ENCODE measurements around the gene ZNF597. TPM values are rescaled to one million over a fixed set of nuclear protein-coding genes. Genes with fewer than 3 reads are reported as not detected.

Gene ZNF597
- total RNA-seq, 1 experiment from 2014 or later, result 3.1 TPM

GRCh38 chr16:3454093-3454492 lies 10.8 kb upstream of the ZNF597 start:
- Histone ChIP-seq H3K36me3 (ENCODE audit: insufficient read depth, low read length) (no peaks in the 10 kb centered on the region), H3K9me2 (replicated peaks; ENCODE audit: insufficient read depth, low read length) (no peaks in the 10 kb centered on the region), H3K27me3 (ENCODE audit: low read length) (no peaks in the 10 kb centered on the region), H3K27ac (ENCODE audit: low read length) (no peak overlapping the region), H3K4me2 (ENCODE audit: low read depth, low read length, poor library complexity, severe bottlenecking) (no peak overlapping the region), H3K9me3 (ENCODE audit: low read length) (no peaks in the 10 kb centered on the region), H3K4me3 (ENCODE audit: low read length) (no peak overlapping the region), H2AFZ (ENCODE audit: low read length) (no peak overlapping the region), H3K9ac (ENCODE audit: low read length) (no peak overlapping the region), H3K4me1 (ENCODE audit: low read length) (peaks cover 17% of the 10 kb centered on the region), H3K79me2 (ENCODE audit: low read length) (peaks cover 10% of the 10 kb centered on the region), H4K20me1 (ENCODE audit: insufficient read depth, low read depth, low read length) (peaks cover 5% of the 10 kb centered on the region; the same call in 1 of the 2 replicates)
- DNase-seq, result no peak

GRCh38 chr16:3444032-3444388 lies 706 bp upstream of the ZNF597 start:
- DNase-seq, result peak; percentile 61
- Histone ChIP-seq H3K27me3 (ENCODE audit: low read length) (no peaks in the 10 kb centered on the region), H4K20me1 (ENCODE audit: insufficient read depth, low read depth, low read length) (no peaks in the 10 kb centered on the region), H2AFZ (ENCODE audit: low read length) (no peak overlapping the region), H3K4me2 (ENCODE audit: low read depth, low read length, poor library complexity, severe bottlenecking) (peak overlapping the region; percentile 55), H3K9me2 (replicated peaks; ENCODE audit: insufficient read depth, low read length) (no peaks in the 10 kb centered on the region), H3K79me2 (ENCODE audit: low read length) (peaks cover 27% of the 10 kb centered on the region), H3K36me3 (ENCODE audit: insufficient read depth, low read length) (peaks cover 7% of the 10 kb centered on the region), H3K9me3 (ENCODE audit: low read length) (no peaks in the 10 kb centered on the region), H3K4me3 (ENCODE audit: low read length) (peak overlapping the region; percentile 68), H3K4me1 (ENCODE audit: low read length) (peaks cover 9% of the 10 kb centered on the region; the same call in 1 of the 2 replicates), H3K27ac (ENCODE audit: low read length) (no peak overlapping the region), H3K9ac (ENCODE audit: low read length) (peak overlapping the region; percentile 68)

- Histone ChIP-seq H3K27ac (ENCODE audit: low read length) (no peak overlapping the region), H2AFZ (ENCODE audit: low read length) (no peak overlapping the region), H3K36me3 (ENCODE audit: insufficient read depth, low read length) (no peaks in the 10 kb centered on the region), H3K27me3 (ENCODE audit: low read length) (no peaks in the 10 kb centered on the region), H3K9me2 (replicated peaks; ENCODE audit: insufficient read depth, low read length) (no peaks in the 10 kb centered on the region), H3K79me2 (ENCODE audit: low read length) (peaks cover 16% of the 10 kb centered on the region), H3K9ac (ENCODE audit: low read length) (no peak overlapping the region), H3K4me2 (ENCODE audit: low read depth, low read length, poor library complexity, severe bottlenecking) (no peak overlapping the region), H4K20me1 (ENCODE audit: insufficient read depth, low read depth, low read length) (no peaks in the 10 kb centered on the region), H3K9me3 (ENCODE audit: low read length) (no peaks in the 10 kb centered on the region), H3K4me3 (ENCODE audit: low read length) (no peak overlapping the region), H3K4me1 (ENCODE audit: low read length) (peaks cover 6% of the 10 kb centered on the region; the same call in 1 of the 2 replicates)
- no peak for DNase-seq
Observed at GRCh38 chr16:3439637-3440036, 3.7 kb downstream of the ZNF597 start.

- H3K9me2 ChIP-seq (replicated peaks; ENCODE audit: insufficient read depth, low read length), result no peaks in the 10 kb centered on the region
- no peak overlapping the region for H3K27ac ChIP-seq (ENCODE audit: low read length)
- H3K9me3 ChIP-seq (ENCODE audit: low read length), result no peaks in the 10 kb centered on the region
- no peaks in the 10 kb centered on the region for H4K20me1 ChIP-seq (ENCODE audit: insufficient read depth, low read depth, low read length)
- no peak overlapping the region for H3K9ac ChIP-seq (ENCODE audit: low read length)
- no peaks in the 10 kb centered on the region for H3K79me2 ChIP-seq (ENCODE audit: low read length)
- H3K27me3 ChIP-seq (ENCODE audit: low read length), result no peaks in the 10 kb centered on the region
- no peak for DNase-seq
- no peaks in the 10 kb centered on the region; the same call in 1 of the 2 replicates for H3K4me1 ChIP-seq (ENCODE audit: low read length)
- no peak overlapping the region for H3K4me3 ChIP-seq (ENCODE audit: low read length)
- H3K4me2 ChIP-seq (ENCODE audit: low read depth, low read length, poor library complexity, severe bottlenecking), result no peak overlapping the region
- no peak overlapping the region for H2AFZ ChIP-seq (ENCODE audit: low read length)
- H3K36me3 ChIP-seq (ENCODE audit: insufficient read depth, low read length), result no peaks in the 10 kb centered on the region
Observed at GRCh38 chr16:3434373-3434772, 8.9 kb downstream of the ZNF597 start.

- Histone ChIP-seq H3K9me3 (ENCODE audit: low read length) (no peaks in the 10 kb centered on the region), H3K36me3 (ENCODE audit: insufficient read depth, low read length) (no peaks in the 10 kb centered on the region), H3K9me2 (replicated peaks; ENCODE audit: insufficient read depth, low read length) (no peaks in the 10 kb centered on the region), H3K4me1 (ENCODE audit: low read length) (no peaks in the 10 kb centered on the region; the same call in 1 of the 2 replicates), H3K79me2 (ENCODE audit: low read length) (no peaks in the 10 kb centered on the region), H3K27ac (ENCODE audit: low read length) (no peak overlapping the region), H3K9ac (ENCODE audit: low read length) (no peak overlapping the region), H3K4me2 (ENCODE audit: low read depth, low read length, poor library complexity, severe bottlenecking) (no peak overlapping the region), H4K20me1 (ENCODE audit: insufficient read depth, low read depth, low read length) (no peaks in the 10 kb centered on the region), H3K27me3 (ENCODE audit: low read length) (no peaks in the 10 kb centered on the region), H3K4me3 (ENCODE audit: low read length) (no peak overlapping the region), H2AFZ (ENCODE audit: low read length) (no peak overlapping the region)
- DNase-seq, result no peak
Observed at GRCh38 chr16:3431779-3432219, 11.5 kb downstream of the ZNF597 start.

- Histone ChIP-seq H4K20me1 (ENCODE audit: insufficient read depth, low read depth, low read length) (no peaks in the 10 kb centered on the region), H3K4me2 (ENCODE audit: low read depth, low read length, poor library complexity, severe bottlenecking) (no peak overlapping the region), H3K9me3 (ENCODE audit: low read length) (peaks cover 11% of the 10 kb centered on the region), H3K79me2 (ENCODE audit: low read length) (no peaks in the 10 kb centered on the region), H3K27me3 (ENCODE audit: low read length) (no peaks in the 10 kb centered on the region), H3K27ac (ENCODE audit: low read length) (no peak overlapping the region), H3K9me2 (replicated peaks; ENCODE audit: insufficient read depth, low read length) (no peaks in the 10 kb centered on the region), H3K9ac (ENCODE audit: low read length) (no peak overlapping the region), H2AFZ (ENCODE audit: low read length) (no peak overlapping the region), H3K4me1 (ENCODE audit: low read length) (no peaks in the 10 kb centered on the region), H3K4me3 (ENCODE audit: low read length) (no peak overlapping the region), H3K36me3 (ENCODE audit: insufficient read depth, low read length) (peaks cover 7% of the 10 kb centered on the region; the same call in 1 of the 2 replicates)
- DNase-seq, result no peak
Observed at GRCh38 chr16:3413730-3414379, 29.4 kb downstream of the ZNF597 start.

- no peak overlapping the region for H3K4me3 ChIP-seq (ENCODE audit: low read length)
- DNase-seq, result no peak
- no peak overlapping the region for H2AFZ ChIP-seq (ENCODE audit: low read length)
- H3K9me3 ChIP-seq (ENCODE audit: low read length), result peaks cover 51% of the 10 kb centered on the region
- no peak overlapping the region for H3K9ac ChIP-seq (ENCODE audit: low read length)
- H3K4me1 ChIP-seq (ENCODE audit: low read length), result no peaks in the 10 kb centered on the region
- no peak overlapping the region for H3K4me2 ChIP-seq (ENCODE audit: low read depth, low read length, poor library complexity, severe bottlenecking)
- H3K36me3 ChIP-seq (ENCODE audit: insufficient read depth, low read length), result peaks cover 57% of the 10 kb centered on the region
- no peaks in the 10 kb centered on the region for H3K27me3 ChIP-seq (ENCODE audit: low read length)
- peaks cover 8% of the 10 kb centered on the region; the same call in 1 of the 2 replicates for H3K79me2 ChIP-seq (ENCODE audit: low read length)
- no peak overlapping the region for H3K27ac ChIP-seq (ENCODE audit: low read length)
- no peaks in the 10 kb centered on the region for H3K9me2 ChIP-seq (replicated peaks; ENCODE audit: insufficient read depth, low read length)
- H4K20me1 ChIP-seq (ENCODE audit: insufficient read depth, low read depth, low read length), result no peaks in the 10 kb centered on the region
Observed at GRCh38 chr16:3408561-3409197, 34.6 kb downstream of the ZNF597 start.

- Histone ChIP-seq H3K27me3 (ENCODE audit: low read length) (no peaks in the 10 kb centered on the region), H3K4me1 (ENCODE audit: low read length) (peaks cover 8% of the 10 kb centered on the region), H3K9me2 (replicated peaks; ENCODE audit: insufficient read depth, low read length) (no peaks in the 10 kb centered on the region), H3K4me2 (ENCODE audit: low read depth, low read length, poor library complexity, severe bottlenecking) (peak overlapping the region; percentile 69), H3K9ac (ENCODE audit: low read length) (peak overlapping the region; percentile 73), H4K20me1 (ENCODE audit: insufficient read depth, low read depth, low read length) (no peaks in the 10 kb centered on the region), H3K27ac (ENCODE audit: low read length) (peak overlapping the region; percentile 6), H3K79me2 (ENCODE audit: low read length) (peaks cover 63% of the 10 kb centered on the region), H3K9me3 (ENCODE audit: low read length) (peaks cover 41% of the 10 kb centered on the region), H2AFZ (ENCODE audit: low read length) (0 out of 2 replicates have a peak overlapping the region, but pooled peaks have one; percentile 4), H3K4me3 (ENCODE audit: low read length) (peak overlapping the region; percentile 88), H3K36me3 (ENCODE audit: insufficient read depth, low read length) (peaks cover 63% of the 10 kb centered on the region)
- DNase-seq, result peak; percentile 63
Observed at GRCh38 chr16:3401719-3402397, 41.4 kb downstream of the ZNF597 start.
